TTC549 (cell line): ENCODE measurements around the gene LMNTD1.
"Not testable (repeated sequence)": the region's sequence is repeated elsewhere in the genome, so short reads cannot be mapped to it uniquely, and the experiment has no call there.

ENCODE experiments used
- FAIRE-seq: peaks from 2 replicates; lab custom pipeline; 2012; peaks lifted over from hg19 to GRCh38; lab: Jason Lieb, UNC

The LMNTD1 gene

GRCh38 chr12:25427337-25428249 is 125.5 kb downstream of the LMNTD1 start:
- FAIRE-seq, result no peak

GRCh38 chr12:25426821-25427220 is 126.3 kb downstream of the LMNTD1 start:
- FAIRE-seq, result not testable (repeated sequence)
